ENCODE measurements around the gene BRME1. TPM values are rescaled to one million over a fixed set of nuclear protein-coding genes. Genes with fewer than 3 reads are reported as not detected.

Gene BRME1
- total and polyA plus RNA-seq, 2 experiments from 2014 or later = 2.2 to 3.2 TPM

DNA sequence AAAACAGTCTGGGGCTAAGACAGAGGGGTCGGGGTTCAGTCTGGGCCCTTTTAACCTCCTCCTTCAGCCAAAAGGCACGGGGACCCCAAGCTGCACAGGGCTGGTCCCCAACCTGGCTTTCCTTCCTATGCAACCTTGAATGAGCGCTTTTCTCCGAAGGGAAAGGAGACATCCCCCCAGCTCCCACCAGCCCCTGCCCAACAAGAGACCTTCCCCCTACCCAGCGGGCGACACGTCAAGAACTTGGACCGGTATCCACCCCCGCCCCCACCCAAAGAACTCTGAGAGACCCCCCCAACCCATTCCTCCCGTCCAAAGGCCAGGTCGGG is 64.0 kb downstream of the BRME1 start:
- TF ChIP-seq EZH2 (IDR thresholded peaks at IDR 0.05; ENCODE audit: borderline replicate concordance) (no peak), EZH2phosphoT487 (IDR thresholded peaks at IDR 0.05; ENCODE audit: low read depth, severe bottlenecking, unreplicated experiment) (no peak)
- TF ChIP-seq, protein P1, sequence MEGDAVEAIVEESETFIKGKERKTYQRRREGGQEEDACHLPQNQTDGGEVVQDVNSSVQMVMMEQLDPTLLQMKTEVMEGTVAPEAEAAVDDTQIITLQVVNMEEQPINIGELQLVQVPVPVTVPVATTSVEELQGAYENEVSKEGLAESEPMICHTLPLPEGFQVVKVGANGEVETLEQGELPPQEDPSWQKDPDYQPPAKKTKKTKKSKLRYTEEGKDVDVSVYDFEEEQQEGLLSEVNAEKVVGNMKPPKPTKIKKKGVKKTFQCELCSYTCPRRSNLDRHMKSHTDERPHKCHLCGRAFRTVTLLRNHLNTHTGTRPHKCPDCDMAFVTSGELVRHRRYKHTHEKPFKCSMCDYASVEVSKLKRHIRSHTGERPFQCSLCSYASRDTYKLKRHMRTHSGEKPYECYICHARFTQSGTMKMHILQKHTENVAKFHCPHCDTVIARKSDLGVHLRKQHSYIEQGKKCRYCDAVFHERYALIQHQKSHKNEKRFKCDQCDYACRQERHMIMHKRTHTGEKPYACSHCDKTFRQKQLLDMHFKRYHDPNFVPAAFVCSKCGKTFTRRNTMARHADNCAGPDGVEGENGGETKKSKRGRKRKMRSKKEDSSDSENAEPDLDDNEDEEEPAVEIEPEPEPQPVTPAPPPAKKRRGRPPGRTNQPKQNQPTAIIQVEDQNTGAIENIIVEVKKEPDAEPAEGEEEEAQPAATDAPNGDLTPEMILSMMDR (IDR thresholded peaks at IDR 0.05; ENCODE audit: poor library complexity) = no peak
- no peaks in the 10 kb centered on the region for H3K27me3 ChIP-seq
- peaks cover 61% of the 10 kb centered on the region for H3K79me2 ChIP-seq
- no peaks in the 10 kb centered on the region for H3K9me2 ChIP-seq (replicated peaks; ENCODE audit: insufficient read depth)
- H3K4me2 ChIP-seq = peak overlapping the region; percentile 91
- peak overlapping the region; percentile 94 for H3K27ac ChIP-seq
- no peak overlapping the region for H2AFZ ChIP-seq
- DNase-seq (ENCODE audit: low spot score) = peak; percentile 25
- peaks cover 55% of the 10 kb centered on the region for H4K20me1 ChIP-seq (ENCODE audit: insufficient read depth, poor library complexity, severe bottlenecking)
- H3K36me3 ChIP-seq (replicated peaks; ENCODE audit: insufficient read depth, low read depth) = no peaks in the 10 kb centered on the region
- WGBS (ENCODE audit: low lambda C conversion rate, missing lambda C conversion rate) = 37% methylated on average over 3 of the region's 11 CpGs
- peaks cover 61% of the 10 kb centered on the region for H3K4me1 ChIP-seq (ENCODE audit: insufficient read depth)
- H3K9me3 ChIP-seq (ENCODE audit: low read depth) = no peaks in the 10 kb centered on the region
- H3K4me3 ChIP-seq = peak overlapping the region; percentile 98

DNA sequence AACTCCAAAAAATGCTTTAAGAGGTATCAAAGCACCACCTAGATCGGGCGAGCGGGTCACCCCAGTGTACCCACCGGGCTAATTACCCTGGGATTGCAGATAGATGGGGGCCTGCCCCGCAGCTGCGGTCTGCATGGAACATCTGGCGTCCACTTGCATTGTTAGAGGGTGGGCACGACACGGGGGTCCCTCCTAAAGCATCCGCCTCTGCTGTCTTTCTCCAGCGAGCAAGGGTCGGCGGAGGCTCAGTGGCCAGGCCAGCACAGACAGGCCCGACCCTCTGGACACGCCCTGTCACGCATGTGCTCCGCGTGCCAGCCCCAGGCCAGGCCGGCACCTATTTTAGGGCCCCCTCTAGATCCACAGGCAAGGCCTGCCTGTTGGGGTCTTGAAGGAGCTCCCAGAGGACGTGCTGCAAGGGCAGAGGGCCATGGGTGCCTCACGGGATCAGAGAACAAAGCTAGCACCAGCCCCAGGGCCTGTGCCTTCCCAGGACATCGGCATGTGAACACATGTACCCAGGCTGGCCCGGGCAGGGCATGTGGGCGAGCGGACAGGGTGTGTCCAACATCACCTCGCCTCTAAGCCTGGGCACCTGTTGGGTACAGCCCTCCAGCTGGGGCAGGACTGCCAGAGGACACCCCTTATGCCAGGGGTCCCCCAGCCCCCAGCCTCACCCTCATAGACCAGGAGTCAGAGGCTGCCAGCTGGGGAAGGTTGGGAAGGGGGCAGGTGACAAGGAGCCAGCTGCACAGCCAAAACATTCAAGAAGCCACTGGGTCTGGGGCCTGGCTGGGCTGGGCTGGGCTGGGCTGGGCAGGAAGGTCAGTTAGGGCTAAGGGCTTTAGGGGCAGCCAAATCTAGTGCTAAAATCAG is 64.6 kb downstream of the BRME1 start:
- peak; percentile 35 for DNase-seq (ENCODE audit: low spot score)
- no peaks in the 10 kb centered on the region for H3K36me3 ChIP-seq (replicated peaks; ENCODE audit: insufficient read depth, low read depth)
- no peak for TF ChIP-seq EZH2phosphoT487 (IDR thresholded peaks at IDR 0.05; ENCODE audit: low read depth, severe bottlenecking, unreplicated experiment)
- no peak for TF ChIP-seq EZH2 (IDR thresholded peaks at IDR 0.05; ENCODE audit: borderline replicate concordance)
- H3K27ac ChIP-seq = peak overlapping the region; percentile 94
- no peaks in the 10 kb centered on the region for H3K9me2 ChIP-seq (replicated peaks; ENCODE audit: insufficient read depth)
- WGBS (ENCODE audit: low lambda C conversion rate, missing lambda C conversion rate) = 66% methylated on average over 26 of the region's 26 CpGs
- H4K20me1 ChIP-seq (ENCODE audit: insufficient read depth, poor library complexity, severe bottlenecking) = peaks cover 61% of the 10 kb centered on the region
- peak overlapping the region; percentile 98 for H3K4me3 ChIP-seq
- H3K4me1 ChIP-seq (ENCODE audit: insufficient read depth) = peaks cover 55% of the 10 kb centered on the region
- H3K9me3 ChIP-seq (ENCODE audit: low read depth) = no peaks in the 10 kb centered on the region
- H3K4me2 ChIP-seq = peak overlapping the region; percentile 91
- H2AFZ ChIP-seq = no peak overlapping the region
- H3K79me2 ChIP-seq = peaks cover 67% of the 10 kb centered on the region
- H3K27me3 ChIP-seq = no peaks in the 10 kb centered on the region

DNA sequence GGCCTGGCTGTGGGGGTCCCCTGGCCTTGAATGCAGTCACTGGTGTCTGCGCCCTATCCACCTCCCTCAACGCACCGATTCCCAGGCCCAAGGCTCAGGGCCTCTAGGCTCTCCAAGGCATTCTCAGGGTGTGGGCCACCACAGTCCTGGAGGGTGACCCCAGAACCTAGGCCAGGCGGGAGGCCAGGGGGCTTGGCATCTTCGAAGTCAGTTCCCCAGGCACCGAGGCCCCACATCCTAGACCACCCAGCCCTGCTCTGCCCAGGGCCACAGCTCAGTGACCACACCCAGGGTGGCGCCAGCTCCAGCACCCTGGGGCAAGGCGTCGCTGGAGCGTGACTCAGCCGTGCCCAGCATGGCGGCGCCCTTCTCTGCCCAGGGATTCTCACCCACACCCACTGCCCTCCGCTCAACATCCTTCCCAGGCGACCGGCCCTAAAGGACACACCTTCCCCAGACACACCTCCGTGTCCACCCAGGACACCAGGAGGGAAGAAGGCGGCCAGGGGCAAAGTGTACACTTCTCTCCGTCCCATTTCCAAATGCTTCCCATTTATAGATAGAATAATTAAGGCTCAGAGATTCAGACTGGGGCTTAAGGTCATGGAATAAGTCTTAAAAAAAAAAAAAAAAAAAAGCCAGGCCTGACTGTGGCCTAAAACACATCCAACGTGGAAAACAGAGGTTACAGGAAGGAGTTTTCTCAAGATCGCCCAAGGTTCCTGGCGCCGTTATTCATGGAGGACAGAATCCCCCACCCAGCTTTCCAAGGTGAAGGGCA is 65.4 kb downstream of the BRME1 start:
- TF ChIP-seq EZH2 (IDR thresholded peaks at IDR 0.05; ENCODE audit: borderline replicate concordance) = no peak
- TF ChIP-seq, protein P1 (IDR thresholded peaks at IDR 0.05; ENCODE audit: poor library complexity) = no peak
- no peak for TF ChIP-seq EZH2phosphoT487 (IDR thresholded peaks at IDR 0.05; ENCODE audit: low read depth, severe bottlenecking, unreplicated experiment)
- Histone ChIP-seq H3K4me3 (peak overlapping the region; percentile 98), H2AFZ (no peak overlapping the region), H3K36me3 (replicated peaks; ENCODE audit: insufficient read depth, low read depth) (no peaks in the 10 kb centered on the region), H3K9me2 (replicated peaks; ENCODE audit: insufficient read depth) (no peaks in the 10 kb centered on the region), H3K9me3 (ENCODE audit: low read depth) (no peaks in the 10 kb centered on the region), H3K79me2 (peaks cover 70% of the 10 kb centered on the region), H4K20me1 (ENCODE audit: insufficient read depth, poor library complexity, severe bottlenecking) (peaks cover 68% of the 10 kb centered on the region), H3K27ac (peak overlapping the region; percentile 94), H3K27me3 (no peaks in the 10 kb centered on the region), H3K4me2 (peak overlapping the region; percentile 91), H3K4me1 (ENCODE audit: insufficient read depth) (peaks cover 49% of the 10 kb centered on the region)
- WGBS (ENCODE audit: low lambda C conversion rate, missing lambda C conversion rate) = 87% methylated on average over 23 of the region's 23 CpGs
- DNase-seq (ENCODE audit: low spot score) = peak; percentile 28

DNA sequence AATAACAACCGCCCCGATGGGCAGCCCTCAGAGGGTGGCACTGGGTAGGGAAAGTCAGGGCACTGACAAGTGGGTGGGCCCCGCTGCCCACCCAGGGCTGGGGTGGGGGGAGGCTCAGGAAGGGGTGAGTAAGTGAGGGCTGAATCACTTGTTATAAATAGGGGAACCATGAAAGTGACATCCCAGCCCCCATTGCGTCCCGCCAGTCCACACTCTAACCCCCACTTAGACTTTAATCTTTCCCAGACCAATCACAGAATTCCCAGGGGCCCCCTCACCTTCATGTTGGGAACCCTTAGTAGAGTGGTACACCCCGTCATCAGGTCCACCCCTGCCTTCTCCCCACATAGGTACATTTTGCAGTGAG is 66.0 kb downstream of the BRME1 start:
- Histone ChIP-seq H4K20me1 (ENCODE audit: insufficient read depth, poor library complexity, severe bottlenecking) (peaks cover 72% of the 10 kb centered on the region), H3K4me2 (peak overlapping the region; percentile 91), H3K27me3 (no peaks in the 10 kb centered on the region), H3K9me3 (ENCODE audit: low read depth) (no peaks in the 10 kb centered on the region), H3K4me1 (ENCODE audit: insufficient read depth) (peaks cover 49% of the 10 kb centered on the region), H3K9me2 (replicated peaks; ENCODE audit: insufficient read depth) (no peaks in the 10 kb centered on the region), H3K79me2 (peaks cover 70% of the 10 kb centered on the region), H3K4me3 (no peak overlapping the region), H3K36me3 (replicated peaks; ENCODE audit: insufficient read depth, low read depth) (no peaks in the 10 kb centered on the region), H3K27ac (peak overlapping the region; percentile 94), H2AFZ (no peak overlapping the region)
- WGBS (ENCODE audit: low lambda C conversion rate, missing lambda C conversion rate) = 78% methylated on average over 5 of the region's 6 CpGs
- no peak for TF ChIP-seq EZH2phosphoT487 (IDR thresholded peaks at IDR 0.05; ENCODE audit: low read depth, severe bottlenecking, unreplicated experiment)
- TF ChIP-seq EZH2 (IDR thresholded peaks at IDR 0.05; ENCODE audit: borderline replicate concordance) = no peak
- TF ChIP-seq, protein P1 (IDR thresholded peaks at IDR 0.05; ENCODE audit: poor library complexity) = no peak
- no peak for DNase-seq (ENCODE audit: low spot score)
